Cardiac fibroblast (primary cell): ENCODE data around the gene LTC4S.

Experiments used
- DNase-seq, 2 donors: peaks; one replicate each; pipeline versions ENCODE4 v3.0.0 to v3.0.0-alpha.2; 2010; ENCODE audit warnings: low read depth in 2 of 2
- H3K4me3 ChIP-seq, 2 donors: replicated peaks in 1 of 2; 1 replicate in 1 of 2; 2 replicates in 1 of 2; pipeline ENCODE4 v1.5.1; 2011; ENCODE audit warnings: low read depth in 2 of 2, low read length in 2 of 2, mild to moderate bottlenecking in 2 of 2, moderate library complexity in 1 of 2
- CTCF ChIP-seq: IDR thresholded peaks from one replicate; pipeline ENCODE4 v1.5.1; 2011; ENCODE audit warnings: low read depth, mild to moderate bottlenecking, low read length, inconsistent platforms

The LTC4S gene

GRCh38 chr5:179840321-179840720 is 46.5 kb downstream of the LTC4S start:
- no peak overlapping the region for H3K4me3 ChIP-seq
- DNase-seq = peak in 1 of 2 donors; percentile 23
- no peak for TF ChIP-seq CTCF

GRCh38 chr5:179840766-179841165 is 47.0 kb downstream of the LTC4S start:
- peak in 1 of 2 donors; percentile 16 for DNase-seq

GRCh38 chr5:179841621-179842020 is 47.8 kb downstream of the LTC4S start:
- peak in 1 of 2 donors; percentile 14 for DNase-seq
- no peak overlapping the region for H3K4me3 ChIP-seq
- TF ChIP-seq CTCF = no peak

More at GRCh38 chr5:179840766-179841165, 47.0 kb downstream of the LTC4S start:
- no peak overlapping the region for H3K4me3 ChIP-seq
- TF ChIP-seq CTCF = no peak
